GM18508 (cell line): ENCODE data around the gene WDFY4.

ENCODE experiments used
- ATAC-seq: cut with Tn5 transposase; IDR thresholded peaks from one replicate; pipeline ENCODE4 v1.9.1; 2021; ENCODE audit warnings: moderate number of reproducible peaks; ENCODE audit not compliant: insufficient read depth, unreplicated experiment

WDFY4 gene

GRCh38 chr10:48931188-48931587, 246.5 kb downstream of the WDFY4 start:
- no peak for ATAC-seq

GRCh38 chr10:48932831-48933664, 248.4 kb downstream of the WDFY4 start:
- no peak for ATAC-seq

- no peak for ATAC-seq
These were observed 250.2 kb downstream of the WDFY4 start for GRCh38 chr10:48934672-48935501.

GRCh38 chr10:48935577-48935976, 250.9 kb downstream of the WDFY4 start:
- ATAC-seq, result no peak

- no peak for ATAC-seq
These were observed 253.1 kb downstream of the WDFY4 start for GRCh38 chr10:48937796-48938195.

GRCh38 chr10:48938281-48938680, 253.6 kb downstream of the WDFY4 start:
- ATAC-seq, result no peak

- no peak for ATAC-seq
These were observed 254.4 kb downstream of the WDFY4 start for GRCh38 chr10:48938990-48939536.

GRCh38 chr10:48939790-48940325, 255.2 kb downstream of the WDFY4 start, which contains the start of gene LRRC18:
TSS of gene LRRC18 (minus strand) at chr10:48939840. CDS start at chr10:48914155, 25,685 bp downstream.
- no peak for ATAC-seq

- ATAC-seq, result no peak
These were observed 255.7 kb downstream of the WDFY4 start for GRCh38 chr10:48940372-48940771.

GRCh38 chr10:48940958-48941357, 256.3 kb downstream of the WDFY4 start:
- ATAC-seq, result no peak

- ATAC-seq, result no peak
These were observed 256.9 kb downstream of the WDFY4 start for GRCh38 chr10:48941427-48942075.

- ATAC-seq, result no peak
These were observed 258.4 kb downstream of the WDFY4 start for GRCh38 chr10:48943096-48943495.

GRCh38 chr10:48944171-48944570, 259.5 kb downstream of the WDFY4 start:
- no peak for ATAC-seq

GRCh38 chr10:48945441-48946130, 260.9 kb downstream of the WDFY4 start:
- ATAC-seq, result no peak

GRCh38 chr10:48946332-48946731, 261.7 kb downstream of the WDFY4 start:
- no peak for ATAC-seq

GRCh38 chr10:48946891-48947500, 262.3 kb downstream of the WDFY4 start:
- no peak for ATAC-seq

GRCh38 chr10:48947690-48948469, 263.2 kb downstream of the WDFY4 start:
- no peak for ATAC-seq

GRCh38 chr10:48948470-48949037, 263.9 kb downstream of the WDFY4 start:
- no peak for ATAC-seq
